ENCODE data around the gene CLDN18. TPM values are rescaled to one million over a fixed set of nuclear protein-coding genes. Genes with fewer than 3 reads are reported as not detected.

Gene CLDN18
- total and polyA plus RNA-seq, 2 experiments from 2014 or later, result 0.19 TPM; not detected in 1

DNA sequence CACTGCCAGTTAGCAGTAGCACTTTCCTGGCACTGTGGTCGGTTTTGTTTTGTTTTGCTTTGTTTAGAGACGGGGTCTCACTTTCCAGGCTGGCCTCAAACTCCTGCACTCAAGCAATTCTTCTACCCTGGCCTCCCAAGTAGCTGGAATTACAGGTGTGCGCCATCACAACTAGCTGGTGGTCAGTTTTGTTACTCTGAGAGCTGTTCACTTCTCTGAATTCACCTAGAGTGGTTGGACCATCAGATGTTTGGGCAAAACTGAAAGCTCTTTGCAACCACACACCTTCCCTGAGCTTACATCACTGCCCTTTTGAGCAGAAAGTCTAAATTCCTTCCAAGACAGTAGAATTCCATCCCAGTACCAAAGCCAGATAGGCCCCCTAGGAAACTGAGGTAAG lies 22.6 kb downstream of the CLDN18 start:
- DNase-seq (ENCODE audit: low spot score), result no peak
- Histone ChIP-seq H3K27ac (ENCODE audit: low read depth) (no peak overlapping the region), H3K36me3 (ENCODE audit: insufficient read depth) (no peaks in the 10 kb centered on the region), H4K20me1 (replicated peaks; ENCODE audit: insufficient read depth) (no peaks in the 10 kb centered on the region), H3K4me2 (no peak overlapping the region), H3F3A (replicated peaks; ENCODE audit: low read depth) (no peaks in the 10 kb centered on the region), H3K79me2 (replicated peaks; ENCODE audit: insufficient read depth) (no peaks in the 10 kb centered on the region), H3K4me1 (ENCODE audit: insufficient read depth) (no peaks in the 10 kb centered on the region), H2AFZ (no peak overlapping the region), H3K4me3 (no peak overlapping the region), H3K27me3 (ENCODE audit: insufficient read depth) (no peaks in the 10 kb centered on the region), H3K9me2 (ENCODE audit: insufficient read depth) (peaks cover 7% of the 10 kb centered on the region; the same call in 1 of the 2 replicates)
- no peaks in the 10 kb centered on the region for H3K9me3 Mint-ChIP-seq
- ATAC-seq, result no peak
- no peaks in the 10 kb centered on the region; the same call in 2 of the 3 replicates for H3K4me1 Mint-ChIP-seq
- no peaks in the 10 kb centered on the region for H3K36me3 Mint-ChIP-seq (ENCODE audit: low read depth)
- TF ChIP-seq, protein P1, sequence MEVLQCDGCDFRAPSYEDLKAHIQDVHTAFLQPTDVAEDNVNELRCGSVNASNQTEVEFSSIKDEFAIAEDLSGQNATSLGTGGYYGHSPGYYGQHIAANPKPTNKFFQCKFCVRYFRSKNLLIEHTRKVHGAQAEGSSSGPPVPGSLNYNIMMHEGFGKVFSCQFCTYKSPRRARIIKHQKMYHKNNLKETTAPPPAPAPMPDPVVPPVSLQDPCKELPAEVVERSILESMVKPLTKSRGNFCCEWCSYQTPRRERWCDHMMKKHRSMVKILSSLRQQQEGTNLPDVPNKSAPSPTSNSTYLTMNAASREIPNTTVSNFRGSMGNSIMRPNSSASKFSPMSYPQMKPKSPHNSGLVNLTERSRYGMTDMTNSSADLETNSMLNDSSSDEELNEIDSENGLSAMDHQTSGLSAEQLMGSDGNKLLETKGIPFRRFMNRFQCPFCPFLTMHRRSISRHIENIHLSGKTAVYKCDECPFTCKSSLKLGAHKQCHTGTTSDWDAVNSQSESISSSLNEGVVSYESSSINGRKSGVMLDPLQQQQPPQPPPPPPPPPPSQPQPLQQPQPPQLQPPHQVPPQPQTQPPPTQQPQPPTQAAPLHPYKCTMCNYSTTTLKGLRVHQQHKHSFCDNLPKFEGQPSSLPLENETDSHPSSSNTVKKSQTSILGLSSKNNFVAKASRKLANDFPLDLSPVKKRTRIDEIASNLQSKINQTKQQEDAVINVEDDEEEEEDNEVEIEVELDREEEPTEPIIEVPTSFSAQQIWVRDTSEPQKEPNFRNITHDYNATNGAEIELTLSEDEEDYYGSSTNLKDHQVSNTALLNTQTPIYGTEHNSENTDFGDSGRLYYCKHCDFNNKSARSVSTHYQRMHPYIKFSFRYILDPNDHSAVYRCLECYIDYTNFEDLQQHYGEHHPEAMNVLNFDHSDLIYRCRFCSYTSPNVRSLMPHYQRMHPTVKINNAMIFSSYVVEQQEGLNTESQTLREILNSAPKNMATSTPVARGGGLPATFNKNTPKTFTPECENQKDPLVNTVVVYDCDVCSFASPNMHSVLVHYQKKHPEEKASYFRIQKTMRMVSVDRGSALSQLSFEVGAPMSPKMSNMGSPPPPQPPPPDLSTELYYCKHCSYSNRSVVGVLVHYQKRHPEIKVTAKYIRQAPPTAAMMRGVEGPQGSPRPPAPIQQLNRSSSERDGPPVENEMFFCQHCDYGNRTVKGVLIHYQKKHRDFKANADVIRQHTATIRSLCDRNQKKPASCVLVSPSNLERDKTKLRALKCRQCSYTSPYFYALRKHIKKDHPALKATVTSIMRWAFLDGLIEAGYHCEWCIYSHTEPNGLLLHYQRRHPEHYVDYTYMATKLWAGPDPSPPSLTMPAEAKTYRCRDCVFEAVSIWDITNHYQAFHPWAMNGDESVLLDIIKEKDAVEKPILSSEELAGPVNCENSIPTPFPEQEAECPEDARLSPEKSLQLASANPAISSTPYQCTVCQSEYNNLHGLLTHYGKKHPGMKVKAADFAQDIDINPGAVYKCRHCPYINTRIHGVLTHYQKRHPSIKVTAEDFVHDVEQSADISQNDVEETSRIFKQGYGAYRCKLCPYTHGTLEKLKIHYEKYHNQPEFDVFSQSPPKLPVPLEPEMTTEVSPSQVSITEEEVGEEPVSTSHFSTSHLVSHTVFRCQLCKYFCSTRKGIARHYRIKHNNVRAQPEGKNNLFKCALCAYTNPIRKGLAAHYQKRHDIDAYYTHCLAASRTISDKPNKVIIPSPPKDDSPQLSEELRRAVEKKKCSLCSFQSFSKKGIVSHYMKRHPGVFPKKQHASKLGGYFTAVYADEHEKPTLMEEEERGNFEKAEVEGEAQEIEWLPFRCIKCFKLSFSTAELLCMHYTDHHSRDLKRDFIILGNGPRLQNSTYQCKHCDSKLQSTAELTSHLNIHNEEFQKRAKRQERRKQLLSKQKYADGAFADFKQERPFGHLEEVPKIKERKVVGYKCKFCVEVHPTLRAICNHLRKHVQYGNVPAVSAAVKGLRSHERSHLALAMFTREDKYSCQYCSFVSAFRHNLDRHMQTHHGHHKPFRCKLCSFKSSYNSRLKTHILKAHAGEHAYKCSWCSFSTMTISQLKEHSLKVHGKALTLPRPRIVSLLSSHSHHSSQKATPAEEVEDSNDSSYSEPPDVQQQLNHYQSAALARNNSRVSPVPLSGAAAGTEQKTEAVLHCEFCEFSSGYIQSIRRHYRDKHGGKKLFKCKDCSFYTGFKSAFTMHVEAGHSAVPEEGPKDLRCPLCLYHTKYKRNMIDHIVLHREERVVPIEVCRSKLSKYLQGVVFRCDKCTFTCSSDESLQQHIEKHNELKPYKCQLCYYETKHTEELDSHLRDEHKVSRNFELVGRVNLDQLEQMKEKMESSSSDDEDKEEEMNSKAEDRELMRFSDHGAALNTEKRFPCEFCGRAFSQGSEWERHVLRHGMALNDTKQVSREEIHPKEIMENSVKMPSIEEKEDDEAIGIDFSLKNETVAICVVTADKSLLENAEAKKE (CRISPR knock-in tag; IDR thresholded peaks at IDR 0.05), result no peak
- no peak for TF ChIP-seq STAT1 (IDR thresholded peaks at IDR 0.05; ENCODE audit: unreplicated experiment)
- TF ChIP-seq POLR2AphosphoS5 (IDR thresholded peaks at IDR 0.05; ENCODE audit: low read depth), result no peak
- TF ChIP-seq ZNF114 (CRISPR knock-in tag; IDR thresholded peaks at IDR 0.05), result no peak
- no peak overlapping the region for H3K27ac Mint-ChIP-seq
- no peaks in the 10 kb centered on the region for H3K27me3 Mint-ChIP-seq (ENCODE audit: insufficient read depth, low read depth, poor library complexity)
- no peak overlapping the region for H3K4me3 Mint-ChIP-seq

DNA sequence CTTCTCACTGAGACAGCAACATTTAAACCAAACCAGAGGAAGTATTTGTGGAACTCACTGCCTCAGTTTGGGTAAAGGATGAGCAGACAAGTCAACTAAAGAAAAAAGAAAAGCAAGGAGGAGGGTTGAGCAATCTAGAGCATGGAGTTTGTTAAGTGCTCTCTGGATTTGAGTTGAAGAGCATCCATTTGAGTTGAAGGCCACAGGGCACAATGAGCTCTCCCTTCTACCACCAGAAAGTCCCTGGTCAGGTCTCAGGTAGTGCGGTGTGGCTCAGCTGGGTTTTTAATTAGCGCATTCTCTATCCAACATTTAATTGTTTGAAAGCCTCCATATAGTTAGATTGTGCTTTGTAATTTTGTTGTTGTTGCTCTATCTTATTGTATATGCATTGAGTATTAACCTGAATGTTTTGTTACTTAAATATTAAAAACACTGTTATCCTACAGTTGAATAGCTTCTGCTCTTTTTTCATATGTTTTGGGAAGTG lies 23.3 kb downstream of the CLDN18 start:
- Histone ChIP-seq H3F3A (replicated peaks; ENCODE audit: low read depth) (no peaks in the 10 kb centered on the region), H3K9me2 (ENCODE audit: insufficient read depth) (peaks cover 7% of the 10 kb centered on the region; the same call in 1 of the 2 replicates), H3K4me1 (ENCODE audit: insufficient read depth) (no peaks in the 10 kb centered on the region), H3K27me3 (ENCODE audit: insufficient read depth) (no peaks in the 10 kb centered on the region), H3K4me2 (no peak overlapping the region), H4K20me1 (replicated peaks; ENCODE audit: insufficient read depth) (no peaks in the 10 kb centered on the region), H2AFZ (no peak overlapping the region), H3K36me3 (ENCODE audit: insufficient read depth) (no peaks in the 10 kb centered on the region), H3K27ac (ENCODE audit: low read depth) (no peak overlapping the region), H3K79me2 (replicated peaks; ENCODE audit: insufficient read depth) (no peaks in the 10 kb centered on the region), H3K4me3 (no peak overlapping the region)
- Mint-ChIP-seq H3K9me3 (no peaks in the 10 kb centered on the region), H3K4me1 (no peaks in the 10 kb centered on the region; the same call in 2 of the 3 replicates), H3K36me3 (ENCODE audit: low read depth) (no peaks in the 10 kb centered on the region), H3K27ac (no peak overlapping the region), H3K4me3 (no peak overlapping the region), H3K27me3 (ENCODE audit: insufficient read depth, low read depth, poor library complexity) (no peaks in the 10 kb centered on the region)
- ATAC-seq (no peak), DNase-seq (ENCODE audit: low spot score) (no peak)
- TF ChIP-seq, protein P2, sequence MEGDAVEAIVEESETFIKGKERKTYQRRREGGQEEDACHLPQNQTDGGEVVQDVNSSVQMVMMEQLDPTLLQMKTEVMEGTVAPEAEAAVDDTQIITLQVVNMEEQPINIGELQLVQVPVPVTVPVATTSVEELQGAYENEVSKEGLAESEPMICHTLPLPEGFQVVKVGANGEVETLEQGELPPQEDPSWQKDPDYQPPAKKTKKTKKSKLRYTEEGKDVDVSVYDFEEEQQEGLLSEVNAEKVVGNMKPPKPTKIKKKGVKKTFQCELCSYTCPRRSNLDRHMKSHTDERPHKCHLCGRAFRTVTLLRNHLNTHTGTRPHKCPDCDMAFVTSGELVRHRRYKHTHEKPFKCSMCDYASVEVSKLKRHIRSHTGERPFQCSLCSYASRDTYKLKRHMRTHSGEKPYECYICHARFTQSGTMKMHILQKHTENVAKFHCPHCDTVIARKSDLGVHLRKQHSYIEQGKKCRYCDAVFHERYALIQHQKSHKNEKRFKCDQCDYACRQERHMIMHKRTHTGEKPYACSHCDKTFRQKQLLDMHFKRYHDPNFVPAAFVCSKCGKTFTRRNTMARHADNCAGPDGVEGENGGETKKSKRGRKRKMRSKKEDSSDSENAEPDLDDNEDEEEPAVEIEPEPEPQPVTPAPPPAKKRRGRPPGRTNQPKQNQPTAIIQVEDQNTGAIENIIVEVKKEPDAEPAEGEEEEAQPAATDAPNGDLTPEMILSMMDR (conservative IDR thresholded peaks at IDR 0.05; ENCODE audit: low read depth in 2 of 2), result no peak
- TF ChIP-seq STAT1 (IDR thresholded peaks at IDR 0.05; ENCODE audit: unreplicated experiment) (no peak), EZH2phosphoT487 (IDR thresholded peaks at IDR 0.05; ENCODE audit: unreplicated experiment) (no peak), ZNF331 (CRISPR knock-in tag; IDR thresholded peaks at IDR 0.05; ENCODE audit: low read depth) (no peak), CREB1 (CRISPR knock-in tag; IDR thresholded peaks at IDR 0.05; ENCODE audit: low read depth) (no peak), EZH2 (IDR thresholded peaks at IDR 0.05; ENCODE audit: low read depth, unreplicated experiment) (no peak), ZNF114 (CRISPR knock-in tag; IDR thresholded peaks at IDR 0.05) (no peak), NANOG (IDR thresholded peaks at IDR 0.05; ENCODE audit: borderline replicate concordance) (no peak), JUNB (IDR thresholded peaks at IDR 0.05; ENCODE audit: unreplicated experiment) (no peak)
